ENCODE results near the gene IGSF3. TPM values are rescaled to one million over a fixed set of nuclear protein-coding genes. Genes with fewer than 3 reads are reported as not detected.

The IGSF3 gene
- total and polyA plus RNA-seq, 2 of the 8 experiments (the other 6 are each of a cell fraction or from before 2014, with no cell fraction given): 30.0 to 32.2 TPM

GRCh38 chr1:116571215-116571919 is 96.2 kb downstream of the IGSF3 start:
- H3K27ac ChIP-seq (ENCODE audit: low read depth, low read length): no peak overlapping the region
- 10% methylated on average over 24 of the region's 24 CpGs; no CpG with 5 or more reads in 1 of the 2 experiments for WGBS, 2 experiments (ENCODE audit: extremely low coverage in 1 of 2, insufficient coverage in 1 of 2, insufficient read length in 1 of 2, insufficient replicate concordance in 2 of 2, low coverage in 1 of 2, low lambda C conversion rate in 2 of 2, missing lambda C conversion rate in 1 of 2)

More at GRCh38 chr1:116571215-116571919, 96.2 kb downstream of the IGSF3 start:
- Histone ChIP-seq H3K56ac (replicated peaks; ENCODE audit: insufficient read length, low read depth, low read length) (no peak overlapping the region), H2AFZ (ENCODE audit: low read length) (peak overlapping the region; percentile 91), H2BK15ac (ENCODE audit: low read length) (no peak overlapping the region), H3K18ac (ENCODE audit: extremely low read depth, low read length) (peak overlapping the region; percentile 64; the same call in 1 of the 2 replicates), H4K20me1 (replicated peaks in 1 of 2; ENCODE audit: control insufficient read depth in 1 of 2, insufficient read depth in 2 of 2, low read length in 2 of 2) (no peaks in the 10 kb centered on the region), H3K23ac (ENCODE audit: insufficient read length) (no peak overlapping the region), H2BK5ac (ENCODE audit: low read depth, low read length) (0 out of 2 replicates have a peak overlapping the region, but pooled peaks have one; percentile 17), H2BK120ac (replicated peaks; ENCODE audit: low read depth, low read length) (no peak overlapping the region), H4K91ac (replicated peaks; ENCODE audit: insufficient read length, low read length) (no peak overlapping the region), H3K4me1 (replicated peaks in 1 of 4; ENCODE audit: control insufficient read depth in 3 of 4, insufficient read depth in 4 of 4, low read length in 3 of 4) (peaks cover 0 to 19% (median 7%) of the 10 kb centered on the region in 4 experiments; a peak in 5 of 7 replicates), H3K23me2 (ENCODE audit: low read depth, low read length) (peaks cover 9% of the 10 kb centered on the region; the same call in 1 of the 2 replicates), H2BK12ac (ENCODE audit: low read depth, low read length) (0 out of 2 replicates have a peak overlapping the region, but pooled peaks have one; percentile 44), H3K79me1 (ENCODE audit: low read depth, low read length) (no peaks in the 10 kb centered on the region; the same call in 1 of the 2 replicates), H4K5ac (ENCODE audit: insufficient read length, low read depth, low read length) (no peak overlapping the region), H4K8ac (ENCODE audit: extremely low read depth, insufficient read depth, low read length) (peak overlapping the region; percentile 74; the same call in 1 of the 2 replicates), H3K36me3 (ENCODE audit: control insufficient read depth in 2 of 4, insufficient read depth in 4 of 4, low read length in 3 of 4) (no peaks in the 10 kb centered on the region; a peak in 1 of 8 replicates), H3K9ac (replicated peaks in 1 of 4; ENCODE audit: extremely low read depth in 1 of 4, low read depth in 3 of 4, low read length in 3 of 4) (peak overlapping the region in 2 of 4 experiments; percentile 34; a peak in 2 of 7 replicates), H3K27me3 (replicated peaks in 1 of 4; ENCODE audit: control insufficient read depth in 3 of 4, extremely low read depth in 1 of 4, insufficient read depth in 3 of 4, low read length in 3 of 4) (peaks cover 0 to 4% (median 0%) of the 10 kb centered on the region in 4 experiments; a peak in 1 of 7 replicates), H2BK20ac (ENCODE audit: low read length) (no peak overlapping the region), H3K4me2 (ENCODE audit: insufficient read depth in 1 of 2, low read depth in 2 of 2, low read length in 2 of 2) (peak overlapping the region; percentile 85 to 87), H3K79me2 (ENCODE audit: control insufficient read depth in 1 of 2, insufficient read depth in 2 of 2, low read length in 2 of 2) (no peaks in the 10 kb centered on the region), H3K4me3 (ENCODE audit: extremely low read depth in 1 of 4, insufficient read depth in 2 of 4, low read depth in 3 of 4, low read length in 4 of 4) (peak overlapping the region; percentile 64 to 83 (median 74)), H2AK5ac (ENCODE audit: low read depth, low read length) (no peak overlapping the region), H3K4ac (replicated peaks; ENCODE audit: insufficient read length, low read depth, low read length) (no peak overlapping the region), H3K14ac (ENCODE audit: insufficient read length) (no peak overlapping the region), H3K9me3 (ENCODE audit: insufficient read depth in 2 of 2, low read depth in 1 of 2, low read length in 1 of 2) (no peaks in the 10 kb centered on the region)
- FAIRE-seq (no peak), DNase-seq (ENCODE audit: low read depth in 1 of 2, low spot score in 2 of 2) (no peak)
- ChIA-PET CTCF (ENCODE audit: partially characterized antibody) (interaction anchor here (0.7 to 5.6 kb wide), 7 partner anchors 10 to 482 kb away, joined by 3 to 46 read pairs (median 4); no protein-coding TSS in a partner anchor), POLR2A (ENCODE audit: partially characterized antibody) (interaction anchor here (1.2 to 1.9 kb wide), 2 partner anchors 244 to 489 kb away, joined by 3 to 6 read pairs; partner anchors contain the start of gene TTF2)
- no peak for TF ChIP-seq ZNF274 (IDR thresholded peaks at IDR 0.05; ENCODE audit: borderline replicate concordance, extremely low read depth, low read length)
- no peak for TF ChIP-seq EGR1 (IDR thresholded peaks at IDR 0.05; ENCODE audit: borderline replicate concordance, low read depth, low read length)
- peak; percentile 71 for TF ChIP-seq ASH2L (IDR thresholded peaks at IDR 0.05; ENCODE audit: low read length)
- TF ChIP-seq MAX (IDR thresholded peaks at IDR 0.05): 0 out of 2 replicates have a peak, but pooled peaks have one; percentile 4
- TF ChIP-seq KDM5A (IDR thresholded peaks at IDR 0.05; ENCODE audit: low read length): no peak

All from H1 (cell line).